Motor neuron (in vitro differentiated cells): Measurements from ENCODE around the gene OR5J2. TPM values are rescaled to one million over a fixed set of nuclear protein-coding genes. Genes with fewer than 3 reads are reported as not detected.
"Not testable (repeated sequence)": the region's sequence is repeated elsewhere in the genome, so short reads cannot be mapped to it uniquely, and the experiment has no call there.

Experiments used
- ATAC-seq, 8 experiments: fragments of 200-7000 bp; cut with Tn5 transposase; replicated peaks in 6 of 8; 2 replicates each; pipeline ENCODE4 v1.8.0; 2021; ENCODE audit warnings: mild to moderate bottlenecking in 8 of 8, moderate library complexity in 8 of 8
- H3K27ac ChIP-seq, 2 donors: fragments of 250-450 bp; sonication (Bioruptor Pico); 2 replicates each; pipeline ENCODE4 v1.9.0; 2021; ENCODE audit warnings: antibody characterized with exemption in 2 of 2, mild to moderate bottlenecking in 2 of 2, moderate library complexity in 1 of 2
- H3K4me1 ChIP-seq, 2 donors: fragments of 250-450 bp; sonication (Bioruptor Pico); replicated peaks in 1 of 2; 2 replicates each; pipeline ENCODE4 v1.6.1; 2021; ENCODE audit warnings: antibody characterized with exemption in 2 of 2, mild to moderate bottlenecking in 2 of 2, moderate library complexity in 1 of 2
- H3K4me3 ChIP-seq, 5 donors: fragments of 250-450 bp; sonication (Bioruptor Pico); 2 replicates each; pipeline ENCODE4 v1.9.0; 2021; ENCODE audit warnings: antibody characterized with exemption in 5 of 5, mild to moderate bottlenecking in 5 of 5, moderate library complexity in 4 of 5
- WGBS, 10 experiments: fragments of 450-650 bp; shearing (Covaris generic); methylation state at CpG; one replicate each; pipeline ENCODE4 v1.0.0; 2022; 5-methylcytosine and 5-hydroxymethylcytosine counted together
- in situ Hi-C, 9 experiments: fragments of 400-800 bp; cut with MboI; loops; one replicate each; pipeline ENCODE4 v1.15.0; 2021; ENCODE audit warnings: low sequenced_read_pairs in 9 of 9, low pct_unique_long_range_greater_than_20kb in 2 of 9; ENCODE audit not compliant: unreplicated experiment in 9 of 9
- total RNA-seq, 8 experiments: library from RNA; unstranded; fragments of 300-600 nt; gene quantifications; 2 replicates each; pipeline versions ENCODE4 v1.2.3 to v1.2.4, GENCODE V29; 2022

OR5J2 gene
- not detected for total RNA-seq

- in situ Hi-C loops, result no loop called here
- 0 to 100% (median 67%) methylated on average over 1 of the region's 1 CpG; no CpG with 5 or more reads in 1 of the 10 experiments for WGBS, 10 experiments
Measured at GRCh38 chr11:56176318-56176717, at the start of gene OR5J2. OR5J2 (plus strand) TSS chr11:56176618; CDS start chr11:56176618, 0 bp downstream.

DNA sequence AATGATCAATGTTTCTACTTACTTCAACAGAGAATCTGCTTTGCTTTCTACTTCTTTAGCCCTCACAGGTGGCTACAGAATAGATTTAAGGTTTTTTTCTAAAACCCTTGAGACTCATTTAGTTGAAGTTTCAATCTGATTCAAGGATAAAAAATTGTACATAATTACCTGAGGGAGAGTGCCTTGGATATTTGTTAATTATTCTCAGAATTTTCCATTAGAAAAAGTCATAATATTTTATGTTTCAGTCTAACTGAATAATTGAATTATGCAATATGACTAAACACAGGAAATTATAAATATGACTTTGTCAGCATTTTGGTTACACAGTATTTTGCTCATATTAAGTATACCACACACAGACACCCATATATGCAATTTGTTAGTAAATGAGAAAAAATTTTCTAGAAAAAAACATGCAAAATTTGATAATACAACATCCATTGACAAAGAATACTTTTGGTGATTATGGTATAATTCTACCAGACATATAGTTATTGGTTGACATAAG, 36.2 kb upstream of the OR5J2 start, which contains the start of gene OR8J3:
TSS of gene OR8J3 (minus strand) at position 51 of the 511 bp plus-strand sequence. CDS start 2,483 bp downstream, outside the sequence.
- H3K27ac ChIP-seq, result no peak within 1 kb of the TSS
- in situ Hi-C loops, result loop anchor here in 1 of 9 experiments (25.0 kb wide), 1 partner anchor 97 kb away; the partner anchor contains the start of gene OR5T2
- no peak within 1 kb of the TSS for H3K4me3 ChIP-seq
- no peak for ATAC-seq
- H3K4me1 ChIP-seq, result no peaks in the 10 kb centered on the region

More at GRCh38 chr11:56176318-56176717, at the start of gene OR5J2:
- no peak within 1 kb of the TSS for H3K4me3 ChIP-seq
- no peak within 1 kb of the TSS for H3K27ac ChIP-seq
- ATAC-seq, result no peak
- H3K4me1 ChIP-seq, result no peaks in the 10 kb centered on the region

DNA sequence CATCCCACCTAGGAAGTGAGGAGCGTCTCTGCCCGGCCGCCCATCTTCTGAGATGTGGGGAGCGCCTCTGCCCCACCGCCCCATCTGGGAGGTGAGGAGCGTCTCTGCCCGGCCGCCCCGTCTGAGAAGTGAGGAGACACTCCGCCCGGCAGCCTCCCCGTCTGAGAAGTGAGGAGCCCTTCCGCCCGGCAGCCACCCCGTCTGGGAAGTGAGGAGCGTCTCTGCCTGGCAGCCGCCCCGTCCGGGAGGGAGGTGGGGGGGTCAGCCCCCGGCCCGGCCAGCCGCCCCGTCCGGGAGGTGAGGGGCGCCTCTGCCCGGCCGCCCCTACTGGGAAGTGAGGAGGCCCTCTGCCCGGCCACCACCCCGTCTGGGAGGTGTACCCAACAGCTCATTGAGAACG, 32.7 kb upstream of the OR5J2 start:
- H3K27ac ChIP-seq, H3K4me3 ChIP-seq, ATAC-seq, H3K4me1 ChIP-seq: not testable (repeated sequence)
- WGBS, 10 experiments, result no CpG with 5 or more reads among the region's 30 CpGs
- in situ Hi-C loops, result loop anchor here in 1 of 9 experiments (25.0 kb wide), 1 partner anchor 94 kb away; the partner anchor contains the start of gene OR5T2

GRCh38 chr11:56151376-56151775, 25.0 kb upstream of the OR5J2 start:
- Histone ChIP-seq H3K4me1 (no peaks in the 10 kb centered on the region), H3K27ac (no peak overlapping the region), H3K4me3 (no peak overlapping the region)
- ATAC-seq, result no peak
- WGBS, 10 experiments, result 13 to 86% (median 60%) methylated on average over 1 of the region's 1 CpG; no CpG with 5 or more reads in 5 of the 10 experiments
- in situ Hi-C loops, result loop anchor here in 1 of 9 experiments (25.0 kb wide), 1 partner anchor 89 kb away; no protein-coding TSS in a partner anchor

DNA sequence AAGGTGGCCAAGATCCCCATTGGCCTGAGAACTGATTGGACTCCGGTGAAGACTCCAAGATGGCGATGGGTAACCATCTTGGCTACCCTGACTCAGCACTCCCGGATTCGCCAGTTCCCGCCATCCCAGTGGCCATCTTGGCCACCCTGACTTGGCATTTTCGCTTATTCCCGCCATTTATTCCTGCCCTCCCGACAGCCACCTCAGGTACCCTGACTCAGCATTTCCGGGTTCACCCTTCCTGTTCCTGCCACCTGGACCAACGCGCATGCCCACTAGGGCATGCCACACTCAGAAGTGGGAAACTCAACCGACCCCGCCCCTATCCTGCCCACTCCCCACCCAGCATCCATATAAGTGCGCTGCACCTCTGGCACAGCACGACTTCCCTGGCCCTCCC, 24.1 kb upstream of the OR5J2 start:
- in situ Hi-C loops, result loop anchor here in 1 of 9 experiments (25.0 kb wide), 1 partner anchor 90 kb away; no protein-coding TSS in a partner anchor
- no peaks in the 10 kb centered on the region for H3K4me1 ChIP-seq
- no peak overlapping the region for H3K27ac ChIP-seq
- no peak for ATAC-seq
- no peak overlapping the region for H3K4me3 ChIP-seq
- 20 to 100% (median 93%) methylated on average over 1 to 3 of the region's 15 CpGs; no CpG with 5 or more reads in 5 of the 10 experiments for WGBS, 10 experiments

- Histone ChIP-seq H3K4me3 (no peak within 1 kb of the TSS), H3K4me1 (no peaks in the 10 kb centered on the region), H3K27ac (no peak within 1 kb of the TSS)
- in situ Hi-C loops, result loop anchor here in 1 of 9 experiments (25.0 kb wide), 1 partner anchor 98 kb away; no protein-coding TSS in a partner anchor
- ATAC-seq, result no peak
- WGBS, 10 experiments, result 3 to 96% (median 40%) methylated on average over 1 to 3 of the region's 3 CpGs; no CpG with 5 or more reads in 1 of the 10 experiments
Measured at GRCh38 chr11:56160217-56160616, 16.2 kb upstream of the OR5J2 start, which contains the start of gene OR8K5. OR8K5 (minus strand) TSS chr11:56160317; CDS start chr11:56160317, 0 bp downstream.

- H3K4me1 ChIP-seq, result peaks cover 0 to 3% of the 10 kb centered on the region in 2 donors
- in situ Hi-C loops, result loop anchor here in 1 of 9 experiments (25.0 kb wide), 1 partner anchor 102 kb away; no protein-coding TSS in a partner anchor
- H3K27ac ChIP-seq, result no peak overlapping the region
- no peak overlapping the region for H3K4me3 ChIP-seq
- no peak for ATAC-seq
- 0 to 100% (median 83%) methylated on average over 1 to 3 of the region's 3 CpGs for WGBS, 10 experiments
Measured at GRCh38 chr11:56163804-56164203, 12.6 kb upstream of the OR5J2 start.

DNA sequence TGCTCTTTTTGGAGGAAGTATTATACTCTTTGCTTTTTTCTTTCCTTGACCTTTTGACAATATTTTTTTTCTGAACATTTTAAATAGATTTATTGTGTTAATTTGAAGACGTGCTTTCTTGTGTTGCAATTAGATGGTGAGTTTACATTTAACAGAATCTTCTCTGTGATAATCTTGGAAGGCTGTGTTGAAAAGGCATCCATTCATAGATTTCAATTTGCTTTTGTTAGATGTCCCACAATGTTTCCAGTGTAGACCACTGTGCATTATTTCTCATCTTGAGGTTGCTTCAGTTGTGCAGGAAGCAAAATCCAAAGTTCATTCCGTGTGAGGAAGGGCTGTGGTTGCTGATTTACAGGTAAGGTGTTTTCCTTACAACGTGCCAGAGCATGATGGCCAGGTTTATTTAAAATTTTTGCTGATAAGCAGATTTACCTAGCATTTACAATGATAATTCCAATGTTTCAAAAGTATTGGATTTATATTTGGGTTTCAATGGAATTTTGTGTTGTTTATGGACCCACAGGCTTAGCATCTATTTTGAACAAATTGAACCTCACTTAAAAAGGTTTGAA, 4.1 kb upstream of the OR5J2 start:
- H3K27ac ChIP-seq, result no peak overlapping the region
- in situ Hi-C loops, result loop anchor here in 1 of 9 experiments (25.0 kb wide), 1 partner anchor 110 kb away; no protein-coding TSS in a partner anchor
- 6 to 95% (median 57%) methylated on average over 1 to 3 of the region's 3 CpGs for WGBS, 10 experiments
- no peaks in the 10 kb centered on the region for H3K4me1 ChIP-seq
- no peak for ATAC-seq
- H3K4me3 ChIP-seq, result no peak overlapping the region

DNA sequence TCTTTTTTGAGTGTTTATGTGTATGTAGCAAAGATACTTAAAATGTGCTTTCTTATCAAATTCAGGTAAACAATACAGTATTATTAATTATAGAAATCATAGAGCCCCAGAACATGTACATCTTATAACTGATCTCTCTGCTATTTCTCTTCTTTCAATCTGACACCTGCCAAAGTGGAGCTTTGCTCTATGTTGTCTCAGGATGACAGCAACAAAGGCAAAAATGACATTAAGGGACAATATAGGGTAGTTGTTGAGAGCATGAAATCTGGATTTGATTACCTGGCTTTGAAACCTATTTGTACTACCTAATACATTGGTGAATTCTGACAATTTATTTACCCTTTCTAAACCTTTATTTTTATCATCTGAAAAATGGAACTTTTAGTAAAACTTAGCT, 7.0 kb downstream of the OR5J2 start:
- in situ Hi-C loops, result no loop called here
- Histone ChIP-seq H3K4me3 (no peak overlapping the region), H3K4me1 (no peaks in the 10 kb centered on the region), H3K27ac (no peak overlapping the region)
- no peak for ATAC-seq

DNA sequence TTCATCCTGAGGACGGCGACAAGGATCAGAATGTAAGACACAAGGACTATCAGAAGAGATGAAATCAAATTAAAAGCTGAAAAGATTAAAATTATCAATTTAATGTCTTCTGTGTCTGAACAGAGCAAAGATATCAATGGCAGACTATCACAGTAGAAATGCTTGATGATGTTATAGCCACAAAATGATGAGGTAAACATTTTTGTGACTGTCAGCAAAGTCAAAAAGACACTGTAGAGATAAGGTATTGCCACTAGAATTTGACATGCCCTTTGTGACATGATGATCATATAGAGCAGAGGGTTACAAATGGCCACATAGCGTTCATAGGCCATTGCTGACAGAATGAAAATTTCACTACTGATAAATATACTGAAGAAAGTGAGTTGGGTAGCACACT, 12.2 kb downstream of the OR5J2 start:
- no peak overlapping the region for H3K27ac ChIP-seq
- no peaks in the 10 kb centered on the region for H3K4me1 ChIP-seq
- WGBS, 10 experiments, result 4 to 100% (median 68%) methylated on average over 2 to 3 of the region's 3 CpGs; no CpG with 5 or more reads in 1 of the 10 experiments
- no peak for ATAC-seq
- in situ Hi-C loops, result no loop called here
- H3K4me3 ChIP-seq, result no peak overlapping the region

DNA sequence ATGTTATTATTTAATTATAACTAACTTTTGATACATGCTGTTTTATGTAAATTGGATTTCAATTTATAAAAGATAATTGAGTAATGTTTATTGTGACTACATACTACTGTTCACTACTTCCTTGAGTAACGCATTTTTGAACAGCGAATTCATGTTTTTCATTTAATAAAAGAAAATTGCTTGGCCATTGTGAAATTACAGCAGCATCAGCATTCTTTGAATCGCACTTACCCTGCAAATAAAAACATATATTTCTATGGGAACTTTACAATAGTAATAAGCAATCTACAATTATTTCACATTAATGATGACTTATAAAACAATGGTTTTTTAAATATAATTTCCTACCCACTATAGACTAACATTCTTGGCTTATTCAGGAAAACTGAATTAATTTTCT, 20.3 kb downstream of the OR5J2 start:
- Histone ChIP-seq H3K27ac (no peak overlapping the region), H3K4me1 (no peaks in the 10 kb centered on the region), H3K4me3 (no peak overlapping the region)
- in situ Hi-C loops, result no loop called here
- WGBS, 10 experiments, result 0 to 100% (median 69%) methylated on average over 2 to 3 of the region's 3 CpGs; no CpG with 5 or more reads in 1 of the 10 experiments
- no peak for ATAC-seq

DNA sequence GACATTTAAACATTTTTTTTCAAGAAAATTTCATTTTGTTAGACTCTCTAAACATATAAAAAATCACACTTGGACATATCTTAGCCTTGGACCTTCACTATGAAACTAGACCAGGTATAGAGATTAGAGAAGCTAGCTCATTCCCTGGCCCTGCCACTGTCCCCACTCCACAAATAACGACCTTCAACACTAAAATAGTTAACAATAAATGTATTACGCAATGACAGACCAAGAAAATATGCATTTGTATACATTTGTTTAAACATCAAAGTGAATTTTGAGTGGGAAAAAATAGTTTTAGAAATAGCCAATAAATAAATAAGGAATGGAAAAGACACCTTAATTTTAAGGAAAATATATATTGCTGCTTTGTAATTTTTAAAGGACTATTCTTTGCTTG, 20.9 kb downstream of the OR5J2 start:
- H3K4me3 ChIP-seq, result no peak overlapping the region
- 0 to 86% (median 71%) methylated on average over 1 to 2 of the region's 2 CpGs; no CpG with 5 or more reads in 1 of the 10 experiments for WGBS, 10 experiments
- H3K4me1 ChIP-seq, result no peaks in the 10 kb centered on the region
- no peak overlapping the region for H3K27ac ChIP-seq
- in situ Hi-C loops, result no loop called here
- no peak for ATAC-seq

GRCh38 chr11:56207790-56208189, 31.4 kb downstream of the OR5J2 start:
- Histone ChIP-seq H3K4me3 (no peak overlapping the region), H3K4me1 (no peaks in the 10 kb centered on the region), H3K27ac (no peak overlapping the region)
- in situ Hi-C loops, result no loop called here
- no peak for ATAC-seq
- WGBS, 10 experiments, result 0 to 100% (median 20%) methylated on average over 1 of the region's 1 CpG; no CpG with 5 or more reads in 1 of the 10 experiments
